NCI-H345 treated with DMSO at 0.1 percent for 48 hours (cell line): ENCODE data around the gene ANKRD42.
A peak's percentile ranks its signal among the peaks of the same experiment; 100 is the strongest.
"Not testable (repeated sequence)": the region's sequence is repeated elsewhere in the genome, so short reads cannot be mapped to it uniquely, and the experiment has no call there.

ENCODE experiments used
- DNase-seq: peaks from one replicate; lab custom pipeline; 2025; ENCODE audit not compliant: unreplicated experiment; lab: John Stamatoyannopoulos, UW

Gene ANKRD42

DNA sequence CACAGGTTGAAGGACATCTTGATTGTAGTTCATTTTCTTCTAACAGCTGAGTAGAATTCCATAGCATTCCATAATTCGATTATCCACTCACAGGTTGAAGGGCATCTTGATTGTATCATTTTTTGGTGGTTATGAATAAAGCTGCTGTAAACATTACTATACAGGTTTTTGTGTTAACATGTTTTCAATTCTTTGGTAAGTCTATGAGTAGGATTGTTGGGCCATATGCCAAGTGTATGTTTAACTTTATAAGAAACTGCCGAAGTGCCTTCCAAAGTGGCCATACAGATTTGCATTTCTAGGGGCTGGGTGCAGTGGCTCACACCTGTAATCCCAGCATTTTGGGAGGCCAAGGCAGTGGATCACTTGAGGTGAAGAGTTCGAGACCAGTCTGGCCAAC, 44.6 kb downstream of the ANKRD42 start:
- no peak for DNase-seq

GRCh38 chr11:83241291-83241946, 47.9 kb downstream of the ANKRD42 start:
- DNase-seq, result peak; percentile 4

- no peak for DNase-seq
Measured at GRCh38 chr11:83249445-83249844, 55.9 kb downstream of the ANKRD42 start.

GRCh38 chr11:83249972-83250593, 56.6 kb downstream of the ANKRD42 start:
- peak; percentile 16 for DNase-seq

GRCh38 chr11:83252266-83252665, 58.8 kb downstream of the ANKRD42 start:
- DNase-seq, result no peak

DNA sequence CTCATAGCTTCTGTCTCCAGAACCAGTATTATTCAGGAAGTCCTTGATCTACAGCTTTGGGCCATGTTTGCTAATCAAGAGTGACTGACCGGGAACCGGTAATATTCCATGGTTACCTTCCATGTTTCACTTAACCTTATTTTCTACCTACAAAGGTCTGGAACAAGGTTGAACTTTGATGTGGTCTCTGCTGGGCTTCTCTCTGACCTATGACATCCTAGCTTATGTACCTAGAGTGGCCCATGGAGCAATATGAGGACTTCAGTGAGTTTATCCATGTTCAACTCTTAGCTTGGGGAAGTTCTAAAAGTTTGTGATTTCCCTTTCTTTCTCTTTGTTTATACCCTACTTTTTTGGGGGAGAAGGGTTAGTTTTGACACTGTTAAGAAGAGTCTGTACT, 59.4 kb downstream of the ANKRD42 start:
- DNase-seq, result no peak

DNA sequence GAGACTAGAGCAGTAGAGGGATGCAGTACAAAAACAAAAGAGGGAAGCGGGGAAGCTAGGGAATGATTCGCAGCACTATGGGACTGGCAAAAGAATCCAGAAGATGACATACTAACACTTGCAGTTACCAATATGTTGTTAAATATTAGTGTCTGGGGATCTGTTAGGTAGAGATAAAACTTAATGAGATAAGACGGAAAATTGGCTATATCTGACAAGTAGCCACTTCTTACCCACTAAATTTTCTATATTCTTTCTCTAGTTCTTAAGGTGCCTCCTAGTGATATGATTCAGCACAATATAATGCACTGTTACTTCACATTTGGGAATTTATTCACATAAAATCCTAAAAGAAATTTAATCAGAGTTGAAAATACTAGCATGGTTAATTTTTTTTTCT, 61.9 kb downstream of the ANKRD42 start:
- no peak for DNase-seq

DNA sequence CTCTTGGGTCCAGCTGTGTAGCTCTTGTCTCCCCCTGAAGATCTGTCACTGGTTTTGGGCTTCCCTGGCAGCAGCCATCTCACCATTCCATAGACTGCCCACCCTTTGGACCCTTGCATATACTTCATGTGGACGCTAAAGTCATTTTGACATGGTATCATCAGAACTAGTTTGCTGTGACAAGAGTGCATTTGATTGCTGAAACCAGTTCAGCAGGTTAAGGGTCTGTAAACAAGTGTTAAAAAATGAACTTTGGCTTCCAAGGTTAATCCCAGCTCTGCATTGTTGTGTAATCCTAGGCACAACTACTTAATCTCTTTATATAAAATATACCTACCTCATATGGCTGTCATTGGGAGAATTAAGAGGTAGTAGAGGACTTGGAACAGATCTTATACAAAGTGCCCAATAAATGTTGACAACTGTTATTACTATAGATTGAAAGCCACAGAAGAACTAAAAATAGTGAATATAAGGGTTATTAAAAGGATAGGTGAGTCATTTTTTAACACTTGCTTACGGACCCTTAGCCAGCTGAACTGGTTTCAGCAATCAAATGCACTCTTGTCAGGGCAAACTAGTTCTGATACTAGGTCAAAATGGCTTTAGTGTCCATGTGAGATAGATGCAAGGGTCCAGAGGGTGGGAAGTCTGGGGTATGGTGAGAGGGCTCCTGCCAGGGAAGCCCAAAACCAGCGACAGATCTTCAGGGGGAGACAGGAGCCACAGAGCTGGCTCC, 63.3 kb downstream of the ANKRD42 start:
- DNase-seq, result no peak

DNA sequence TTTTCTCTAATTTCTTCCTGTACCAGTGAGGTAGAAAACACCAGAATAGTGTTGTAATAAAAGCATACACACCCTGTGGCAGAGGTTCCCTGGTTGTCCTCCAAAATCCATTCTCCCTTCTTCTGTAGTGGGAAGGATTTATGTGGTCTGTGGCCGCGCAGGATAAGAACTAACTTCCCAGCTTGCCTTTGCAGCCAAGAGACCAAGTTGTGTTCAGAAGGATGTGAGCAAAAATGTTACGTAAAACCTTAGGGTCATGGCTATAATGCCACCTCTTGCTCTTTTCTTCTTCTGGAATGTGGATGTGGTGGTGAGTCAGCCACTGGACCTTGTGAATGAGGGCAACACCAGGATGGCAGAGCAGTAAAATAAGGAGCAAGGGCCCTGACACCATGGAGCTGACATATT, 64.3 kb downstream of the ANKRD42 start:
- DNase-seq, result no peak

DNA sequence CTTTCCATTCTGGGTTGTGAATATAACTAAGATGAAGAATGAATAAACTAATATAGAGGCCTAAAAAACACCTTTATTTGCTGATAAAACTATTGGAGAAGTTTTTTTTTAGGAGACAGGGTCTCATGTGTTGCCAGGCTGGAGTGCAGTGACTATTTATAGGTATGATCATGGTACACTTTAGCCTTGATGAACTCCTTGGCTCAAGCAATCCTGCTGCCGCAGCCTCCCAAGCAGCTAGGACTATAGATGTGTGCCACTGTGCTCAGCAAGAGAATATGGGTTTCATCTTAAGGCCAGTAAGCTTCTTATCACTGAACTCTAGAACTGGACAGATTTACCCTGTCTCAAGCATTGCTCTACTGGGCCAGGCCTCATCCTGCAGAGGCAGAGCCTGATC, 66.0 kb downstream of the ANKRD42 start:
- DNase-seq, result no peak

DNA sequence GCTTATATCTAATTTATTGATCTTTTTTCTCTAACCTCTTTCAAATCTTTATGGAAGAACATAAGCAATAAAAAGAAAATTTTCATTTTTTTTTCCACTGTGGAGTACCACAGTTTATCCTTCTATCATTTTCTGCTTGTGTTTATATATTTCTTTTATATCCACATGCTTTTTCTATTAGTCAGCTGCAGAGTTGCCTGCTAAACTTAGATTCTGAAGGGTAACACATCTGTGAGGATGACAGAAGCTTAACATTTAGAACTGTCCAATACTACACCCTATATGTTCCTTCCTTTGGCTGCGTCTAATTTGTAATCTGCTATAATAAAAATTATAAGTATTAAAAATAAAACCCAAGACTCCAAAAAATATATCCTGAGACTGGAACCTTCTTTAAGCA, 71.8 kb downstream of the ANKRD42 start:
- no peak for DNase-seq

DNA sequence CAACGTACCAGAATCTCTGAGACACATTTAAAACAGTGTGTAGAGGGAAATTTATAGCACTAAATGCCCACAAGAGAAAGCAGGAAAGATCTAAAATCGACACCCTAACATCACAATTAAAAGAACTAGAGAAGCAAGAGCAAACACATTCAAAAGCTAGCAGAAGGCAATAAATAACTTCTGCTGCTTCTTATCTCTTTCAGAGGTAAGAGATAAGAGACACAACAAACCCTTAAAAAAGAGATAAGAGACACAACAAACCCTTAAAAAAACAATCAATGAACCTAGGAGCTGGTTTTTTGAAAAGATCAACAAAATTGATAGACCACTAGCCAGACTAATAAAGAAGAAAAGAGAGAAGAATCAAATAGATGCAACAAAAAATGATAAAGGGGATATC, 75.6 kb downstream of the ANKRD42 start:
- not testable (repeated sequence) for DNase-seq

GRCh38 chr11:83271734-83272133, 78.2 kb downstream of the ANKRD42 start:
- not testable (repeated sequence) for DNase-seq

DNA sequence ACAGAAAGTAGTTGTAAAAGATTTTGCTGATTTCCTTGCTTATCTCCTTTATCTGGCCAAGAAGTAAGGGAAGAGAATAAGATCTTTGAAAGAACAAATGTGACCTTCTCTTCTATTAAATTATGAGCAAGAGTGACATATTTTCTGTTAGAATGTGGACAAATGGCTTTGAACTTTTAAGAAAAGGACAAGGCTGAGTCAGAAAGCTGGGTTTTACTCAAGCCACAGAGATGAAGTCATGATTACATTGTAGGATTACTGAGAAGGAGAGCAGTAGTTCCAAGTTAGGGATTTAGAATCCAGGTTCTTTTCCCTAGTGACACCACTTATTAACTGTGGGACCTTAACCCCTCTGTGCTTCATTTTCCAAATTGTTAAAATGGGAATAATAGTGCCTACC, 79.1 kb downstream of the ANKRD42 start:
- DNase-seq, result no peak

- no peak for DNase-seq
Measured at GRCh38 chr11:83275888-83276641, 82.6 kb downstream of the ANKRD42 start.

- no peak for DNase-seq
Measured at GRCh38 chr11:83278351-83278750, 84.8 kb downstream of the ANKRD42 start.

- DNase-seq, result no peak
Measured at GRCh38 chr11:83280256-83280655, 86.7 kb downstream of the ANKRD42 start.

GRCh38 chr11:83282084-83282716, 88.7 kb downstream of the ANKRD42 start:
- no peak for DNase-seq

DNA sequence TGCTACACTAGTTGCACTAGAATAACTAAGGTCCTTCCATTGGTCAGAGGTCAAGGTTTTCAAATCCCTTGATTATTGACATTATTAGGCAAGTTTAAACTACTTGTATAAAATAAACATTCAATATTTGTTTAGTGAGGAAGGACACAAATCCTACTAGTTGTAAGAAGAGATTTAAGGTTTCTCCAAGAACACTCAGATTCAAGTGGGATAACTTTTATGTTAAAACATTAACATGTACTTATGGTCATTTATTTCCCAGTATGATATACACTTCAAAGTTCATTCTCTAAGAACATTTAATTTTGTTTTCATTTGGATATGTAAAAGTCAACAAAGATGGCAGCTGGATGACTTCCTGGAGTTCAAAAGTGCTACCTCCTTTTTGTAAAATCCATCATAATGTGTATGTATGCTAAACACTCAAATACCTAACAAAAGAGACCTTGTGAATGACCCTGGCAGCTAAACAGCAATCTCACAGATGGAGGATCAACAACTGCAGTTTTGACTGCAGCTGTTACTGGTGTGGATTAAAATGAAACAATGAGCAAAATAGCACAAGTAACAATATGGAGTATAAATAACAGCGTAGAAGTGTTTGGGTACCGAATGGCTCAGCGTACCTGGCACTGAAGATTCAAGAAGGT, 91.1 kb downstream of the ANKRD42 start:
- DNase-seq, result peak; percentile 34

GRCh38 chr11:83285151-83285770, 91.7 kb downstream of the ANKRD42 start:
- no peak for DNase-seq
